LoVo (cell line): ENCODE measurements around the gene GPALPP1.
"Not testable (repeated sequence)": the region's sequence is repeated elsewhere in the genome, so short reads cannot be mapped to it uniquely, and the experiment has no call there.

Experiments
- DNase-seq: peaks from one replicate; pipeline ENCODE4 v3.0.0-alpha.2; 2016; ENCODE audit warnings: low spot score

GPALPP1 gene

DNA sequence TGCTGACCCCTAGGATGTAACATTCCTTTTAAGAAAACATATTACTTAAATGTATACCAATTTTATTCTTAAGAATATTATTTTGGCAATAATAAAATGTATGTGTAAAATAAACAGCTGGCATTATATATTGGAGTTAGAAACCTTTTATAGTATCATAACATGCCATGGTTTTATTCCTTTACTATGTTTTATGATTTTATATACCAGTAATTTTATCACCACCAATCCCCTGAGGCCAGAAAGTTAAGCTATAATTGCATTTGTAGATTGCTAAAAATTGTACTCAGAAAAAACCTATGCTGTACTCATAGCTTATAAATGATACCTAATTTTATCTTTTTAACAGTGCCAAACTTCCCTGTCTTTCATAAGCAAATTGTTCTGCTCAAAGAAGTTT lies 17.9 kb downstream of the GPALPP1 start:
- no peak for DNase-seq

DNA sequence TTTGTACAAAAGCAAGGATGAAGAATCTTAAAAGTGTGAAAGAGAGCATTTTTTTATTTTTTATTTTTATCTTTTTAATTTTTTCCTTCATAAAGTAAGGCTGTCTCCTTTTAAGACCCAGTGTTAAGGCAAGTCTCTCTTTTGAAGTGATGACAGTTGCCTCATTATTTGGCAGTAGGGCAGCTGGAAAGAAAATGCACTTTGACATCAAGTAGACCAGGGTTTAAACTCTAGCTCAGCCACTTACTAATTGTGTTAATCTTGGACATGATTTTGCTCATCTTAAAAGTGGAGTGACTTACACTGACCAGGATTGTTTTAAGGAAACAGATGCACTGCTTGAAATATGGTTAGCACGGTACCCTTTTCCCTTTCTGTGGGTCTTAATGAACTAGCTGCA lies 18.5 kb downstream of the GPALPP1 start:
- no peak for DNase-seq

DNA sequence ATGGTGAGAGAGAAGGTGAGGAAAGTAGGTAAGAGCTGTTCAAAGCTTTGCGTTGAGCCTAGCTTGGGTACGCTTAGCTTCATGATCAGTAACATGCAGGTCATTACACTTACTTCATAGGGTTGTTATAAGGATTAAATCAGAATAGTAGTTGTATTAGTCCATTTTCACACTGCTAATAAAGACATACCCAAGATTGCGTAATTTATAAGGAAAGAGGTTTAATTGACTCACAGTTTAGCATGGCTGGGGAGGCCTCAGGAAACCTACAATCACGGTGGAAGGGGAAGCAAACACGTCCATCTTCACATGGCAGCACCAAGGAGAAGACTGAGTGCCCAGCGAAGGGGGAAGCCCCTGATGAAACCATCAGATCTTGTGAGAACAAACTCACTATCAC lies 21.9 kb downstream of the GPALPP1 start:
- no peak for DNase-seq

DNA sequence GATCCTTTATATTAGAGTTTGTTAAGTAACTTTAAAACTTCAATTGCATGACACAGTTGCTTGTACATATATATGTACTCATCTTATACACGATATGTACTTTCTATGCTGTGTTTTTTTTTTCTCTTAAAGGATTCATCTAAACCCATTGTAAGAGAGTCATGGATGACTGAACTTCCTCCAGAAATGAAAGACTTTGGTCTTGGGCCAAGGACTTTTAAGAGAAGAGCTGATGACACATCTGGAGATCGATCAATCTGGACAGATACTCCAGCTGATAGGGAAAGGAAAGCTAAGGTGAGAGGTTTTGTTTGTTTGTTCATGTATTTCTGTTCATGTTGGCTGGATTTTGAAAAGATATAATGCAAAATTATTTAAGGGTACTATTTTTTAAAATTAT lies 26.0 kb downstream of the GPALPP1 start:
- DNase-seq, result no peak

DNA sequence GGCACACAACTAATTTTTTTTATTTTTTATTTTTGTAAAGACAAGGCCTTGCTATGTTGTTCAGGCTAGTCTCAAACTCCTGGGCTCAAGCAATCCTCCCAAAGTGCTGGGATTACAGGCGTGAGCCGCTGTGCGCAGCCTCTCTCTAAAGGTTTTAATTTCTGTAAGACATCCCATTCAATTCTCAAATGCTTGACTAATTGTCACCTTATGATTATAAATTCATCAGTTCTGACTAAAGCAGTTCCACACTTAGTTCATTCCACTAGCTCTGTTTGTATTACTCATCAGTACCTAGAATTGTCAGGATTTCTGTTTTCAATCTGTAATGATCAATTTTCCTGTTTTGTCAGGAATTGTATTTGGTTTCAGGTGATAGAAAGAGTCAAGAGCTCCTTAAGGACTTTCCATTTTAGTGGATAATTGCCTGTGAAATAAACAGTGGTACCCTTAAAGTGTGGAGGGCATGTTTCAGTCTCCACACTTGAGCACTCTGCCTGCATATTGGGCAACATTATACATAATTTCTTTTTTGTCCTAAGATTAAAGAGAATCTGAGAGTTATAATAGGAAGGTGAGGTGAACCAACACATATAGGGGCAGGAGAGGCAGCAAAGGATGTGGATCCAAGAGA lies 27.6 kb downstream of the GPALPP1 start:
- DNase-seq, result no peak

DNA sequence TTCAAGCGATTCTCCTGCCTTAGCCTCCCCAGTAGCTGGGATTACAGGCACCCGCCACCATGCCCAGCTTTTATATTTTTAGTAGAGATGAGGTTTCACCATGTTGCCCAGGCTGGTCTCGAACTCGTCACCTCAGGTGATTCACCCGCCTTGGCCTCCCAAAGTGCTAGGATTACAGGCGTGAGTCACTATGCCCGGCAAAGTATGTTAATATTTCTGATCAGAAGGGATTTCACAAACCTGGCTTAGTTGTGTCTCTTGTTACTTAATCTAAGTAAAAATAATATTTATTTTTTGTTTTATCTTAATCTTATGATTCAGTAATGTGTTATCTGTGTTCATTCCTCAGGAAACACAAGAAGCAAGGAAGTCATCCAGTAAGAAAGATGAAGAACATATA lies 30.6 kb downstream of the GPALPP1 start:
- not testable (repeated sequence) for DNase-seq

DNA sequence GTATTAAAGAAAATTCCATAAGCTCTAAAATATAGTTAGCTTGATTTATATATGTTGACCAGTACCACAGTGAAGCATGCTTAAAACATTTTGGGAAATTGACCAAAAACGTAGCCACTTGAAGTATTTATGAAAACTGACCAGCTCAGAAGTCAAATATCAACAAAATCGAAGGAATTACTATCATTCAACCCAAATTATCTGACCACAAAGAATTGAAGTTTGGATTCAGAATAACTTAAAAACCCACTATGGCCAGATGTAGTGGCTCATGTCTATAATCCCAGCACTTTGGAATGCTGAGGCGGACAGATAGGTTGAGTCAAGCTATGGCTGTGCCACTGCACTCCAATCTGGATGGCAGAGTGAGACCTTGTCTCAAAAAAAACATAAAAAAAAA lies 31.9 kb downstream of the GPALPP1 start:
- no peak for DNase-seq

DNA sequence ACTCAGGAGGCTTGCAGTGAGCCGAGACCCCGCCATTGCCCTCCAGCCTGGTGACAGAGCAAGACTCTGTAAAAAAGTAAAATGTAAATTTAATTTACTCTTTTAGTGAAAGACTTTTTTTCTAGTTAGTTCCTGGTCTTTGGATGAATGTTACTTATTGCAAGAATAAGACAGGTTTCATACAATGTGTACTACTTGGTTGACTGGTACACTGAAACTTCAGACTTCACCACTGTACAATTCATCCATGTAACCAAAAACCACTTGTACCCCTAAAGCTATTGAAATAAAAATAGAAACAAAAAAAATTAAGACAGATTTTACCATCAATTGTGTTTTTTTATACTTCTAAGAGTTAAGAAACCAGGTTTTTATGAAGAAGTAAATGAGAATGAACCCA lies 35.5 kb downstream of the GPALPP1 start:
- no peak for DNase-seq

DNA sequence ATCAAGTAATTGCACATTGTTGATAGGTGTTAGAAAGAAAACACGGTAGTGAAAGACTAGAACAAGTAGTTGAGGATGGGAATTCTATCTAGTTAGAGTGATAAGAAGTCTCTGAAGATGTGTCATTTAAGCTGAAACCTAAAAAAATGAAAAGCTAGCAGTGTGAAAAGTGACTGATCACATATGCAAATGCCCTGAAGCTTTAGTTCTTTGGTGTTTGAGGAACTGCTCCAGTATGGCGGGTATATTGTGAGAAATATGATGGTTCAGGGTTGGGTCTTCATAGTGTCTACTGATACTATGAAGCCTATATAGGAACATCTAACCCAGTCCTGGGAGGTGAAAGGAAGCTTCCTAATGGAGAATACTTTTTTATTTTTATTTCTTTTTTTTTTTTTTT lies 45.0 kb downstream of the GPALPP1 start:
- no peak for DNase-seq

DNA sequence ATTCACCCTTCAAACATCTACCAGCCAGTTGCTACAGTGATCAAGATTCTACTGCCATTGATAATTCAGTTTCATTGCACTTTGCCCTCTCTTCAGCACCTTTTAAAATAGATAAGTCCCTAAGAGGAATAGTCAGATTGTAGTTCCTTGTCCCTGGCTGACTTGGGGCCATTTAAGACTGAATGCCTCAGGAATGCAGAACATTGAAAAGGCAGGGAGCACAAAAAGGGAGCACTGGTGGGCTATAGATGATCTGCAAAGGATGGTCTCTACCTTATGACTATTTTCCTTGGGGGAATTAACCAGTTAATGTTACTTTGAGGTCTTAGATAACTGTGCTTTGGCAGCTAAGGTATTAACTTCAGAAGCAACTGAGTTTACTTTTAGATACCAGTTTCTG lies 46.9 kb downstream of the GPALPP1 start:
- DNase-seq, result no peak

DNA sequence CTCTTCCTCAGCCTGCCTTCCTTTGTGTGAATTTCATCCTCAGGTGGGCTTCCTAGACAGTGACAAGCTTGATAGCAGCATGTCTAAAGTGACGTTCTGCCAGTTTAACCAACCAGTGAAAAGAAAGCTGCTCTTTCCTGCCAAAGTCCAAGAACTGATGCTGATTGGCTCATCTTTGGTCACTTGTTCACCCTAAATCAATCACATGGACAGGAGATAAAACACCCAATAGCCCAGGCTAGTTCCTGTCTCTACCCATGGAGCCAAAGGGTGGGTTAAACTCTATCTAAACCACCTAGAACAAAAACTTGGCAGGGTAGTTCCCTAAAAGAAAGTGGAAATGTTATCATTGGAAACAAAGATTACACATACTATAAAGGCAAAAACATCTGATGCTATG lies 50.8 kb downstream of the GPALPP1 start:
- DNase-seq, result no peak

DNA sequence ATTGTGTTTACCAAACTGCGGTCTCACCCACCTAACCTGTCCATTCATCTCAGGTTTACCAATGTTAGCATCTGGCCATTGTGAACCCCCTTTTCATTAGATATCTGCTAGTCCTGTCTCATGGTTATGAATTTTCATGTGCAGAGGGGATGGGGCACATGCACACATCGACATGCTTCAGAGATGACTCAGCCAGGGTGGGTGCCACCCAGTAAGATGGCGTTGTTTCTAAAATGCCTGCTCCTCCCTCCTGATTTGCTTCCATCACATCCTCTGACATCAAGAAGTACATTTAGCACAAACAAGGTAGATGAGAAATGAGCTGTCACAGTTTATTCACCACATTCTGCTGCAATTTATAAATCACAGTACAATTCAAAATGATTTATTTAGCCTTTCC lies 51.3 kb downstream of the GPALPP1 start:
- no peak for DNase-seq

DNA sequence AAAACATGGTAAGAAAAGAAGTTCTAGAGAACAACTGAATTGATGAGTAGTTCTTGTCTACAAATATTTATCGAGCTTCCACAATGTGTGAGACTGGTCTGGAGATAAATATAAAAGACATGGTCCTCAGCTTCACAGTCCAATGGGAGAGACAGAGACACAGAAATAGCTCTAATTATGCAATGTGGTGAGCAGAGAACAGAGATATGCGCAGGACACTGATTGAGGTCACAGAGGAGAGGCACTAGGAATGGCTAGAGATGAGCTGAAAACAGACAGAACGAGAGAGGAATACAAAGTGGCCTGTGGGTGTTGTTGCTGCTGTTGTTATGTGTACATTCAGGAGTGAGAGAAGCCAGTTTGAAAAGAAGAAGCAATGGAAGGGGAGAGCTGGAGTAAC lies 53.2 kb downstream of the GPALPP1 start:
- DNase-seq, result no peak

DNA sequence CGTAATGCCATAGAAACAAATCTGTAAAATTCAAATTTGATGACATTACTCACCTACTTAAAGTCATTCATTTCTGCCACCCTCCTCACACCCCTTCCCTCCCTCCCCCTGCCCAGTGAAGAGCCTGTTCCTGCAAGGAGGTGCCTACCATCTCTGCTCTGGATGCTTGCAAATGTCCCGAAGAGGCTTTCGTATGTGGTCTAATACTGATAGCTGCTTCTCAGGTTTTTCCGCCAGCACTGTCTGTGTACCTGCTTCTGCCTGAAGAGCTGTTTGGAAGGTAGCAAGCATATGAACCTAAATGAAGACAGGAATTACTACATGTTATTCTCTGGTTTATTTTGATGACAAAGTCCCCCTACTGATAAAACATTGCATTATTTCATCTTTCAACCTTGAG lies 57.1 kb downstream of the GPALPP1 start:
- DNase-seq, result no peak

DNA sequence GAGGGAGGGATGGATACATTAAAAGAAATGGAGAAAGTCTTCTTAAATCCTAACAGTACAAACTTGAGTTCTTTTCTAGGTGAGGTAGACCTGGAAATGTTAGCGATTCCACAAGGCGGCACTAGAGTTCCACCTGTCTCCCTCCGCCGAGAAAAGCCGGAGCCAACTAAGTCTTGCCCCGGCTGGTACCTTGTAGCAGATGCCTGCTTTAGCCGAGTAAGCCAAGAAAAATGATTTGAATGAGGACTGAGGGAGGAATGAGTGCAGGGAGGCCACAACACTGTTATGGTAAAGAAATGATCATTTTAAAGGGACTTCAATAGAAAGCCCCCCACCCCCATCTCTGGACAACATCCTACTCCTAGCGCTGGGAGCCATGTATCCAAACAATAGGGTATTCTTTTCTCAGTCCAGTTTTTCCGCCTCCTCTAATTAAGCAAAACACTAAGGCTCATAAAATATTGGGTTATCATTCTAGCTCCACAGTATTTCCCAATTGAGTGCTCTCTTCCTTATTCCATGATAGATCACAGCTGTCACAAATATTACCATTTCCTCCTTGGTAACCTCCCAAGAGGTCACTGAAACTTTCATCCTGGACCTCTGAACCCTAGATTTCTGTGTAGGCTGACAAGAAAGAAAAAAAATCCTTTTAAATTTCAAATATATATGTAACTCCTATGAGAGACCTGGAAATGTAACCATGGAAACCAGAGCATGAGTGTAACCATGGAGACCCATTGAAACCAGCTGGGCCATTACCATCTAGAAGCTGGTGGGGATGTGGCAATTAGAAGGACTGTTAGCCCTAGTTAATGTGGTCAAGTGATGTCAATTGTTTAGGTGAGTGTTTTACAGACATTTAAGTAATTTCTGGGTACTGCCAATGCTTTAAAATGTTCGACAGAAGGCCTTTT lies 58.3 kb downstream of the GPALPP1 start:
- peak; percentile 83 for DNase-seq

DNA sequence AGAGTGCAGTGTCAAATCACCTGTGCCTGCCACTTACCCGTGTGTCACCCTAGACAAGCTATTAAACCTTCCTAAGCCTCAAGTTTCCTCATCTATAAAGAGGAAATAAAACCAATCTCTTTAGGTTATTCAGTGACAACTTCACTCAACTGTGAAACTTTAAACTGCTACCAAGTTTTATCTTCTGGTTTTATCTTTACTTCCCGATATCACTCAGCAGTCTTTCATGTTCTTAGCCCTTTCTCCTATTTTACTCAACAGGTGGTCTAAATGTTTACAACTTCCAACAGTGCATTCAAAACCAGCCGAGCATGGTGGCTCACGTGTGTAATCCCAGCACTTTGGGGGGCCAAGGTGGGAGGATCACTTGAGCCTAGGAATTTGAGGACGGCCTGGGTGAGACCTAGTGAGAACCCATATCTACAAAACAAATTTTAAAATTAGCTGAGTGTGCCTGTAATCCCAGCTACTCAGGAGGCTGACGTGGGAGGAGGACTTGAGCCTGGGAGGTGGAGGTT lies 59.6 kb downstream of the GPALPP1 start:
- DNase-seq, result no peak

DNA sequence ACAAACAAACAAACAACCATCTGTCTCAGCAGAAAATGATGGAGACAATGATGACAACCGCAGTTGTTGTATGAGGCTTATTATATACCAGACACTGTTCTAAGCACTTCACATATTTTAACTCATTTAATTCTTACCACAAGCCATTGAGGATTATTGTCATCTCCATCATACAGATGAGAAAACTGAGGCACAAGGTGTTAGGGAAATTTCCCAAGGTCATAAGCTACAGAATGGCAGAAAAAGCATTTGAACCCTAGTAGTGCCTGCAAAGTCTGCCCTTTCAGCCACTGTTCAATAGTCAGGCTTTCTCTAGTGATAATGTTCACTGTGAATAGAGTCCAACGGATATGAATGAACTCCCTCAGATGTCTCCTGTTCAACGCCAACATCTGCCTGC lies 60.1 kb downstream of the GPALPP1 start:
- DNase-seq, result no peak

DNA sequence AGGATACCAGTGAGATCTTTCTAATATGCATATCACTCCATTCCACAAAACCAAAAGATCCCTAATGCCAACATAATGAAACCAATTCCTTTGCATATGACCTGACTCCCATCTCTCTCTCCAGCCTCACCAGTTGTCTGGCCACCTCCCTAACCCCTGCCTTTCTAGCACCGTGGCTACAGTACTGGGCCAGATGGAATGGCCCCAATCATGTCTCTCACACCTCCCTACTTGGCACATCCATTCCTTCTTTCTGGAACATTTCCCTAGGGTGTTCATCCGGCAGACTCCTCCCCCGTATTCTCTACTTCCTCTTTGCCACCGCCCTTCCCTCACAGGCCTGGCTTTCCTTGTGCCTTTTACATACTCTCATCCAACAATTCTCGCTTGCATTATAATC lies 62.0 kb downstream of the GPALPP1 start:
- no peak for DNase-seq

DNA sequence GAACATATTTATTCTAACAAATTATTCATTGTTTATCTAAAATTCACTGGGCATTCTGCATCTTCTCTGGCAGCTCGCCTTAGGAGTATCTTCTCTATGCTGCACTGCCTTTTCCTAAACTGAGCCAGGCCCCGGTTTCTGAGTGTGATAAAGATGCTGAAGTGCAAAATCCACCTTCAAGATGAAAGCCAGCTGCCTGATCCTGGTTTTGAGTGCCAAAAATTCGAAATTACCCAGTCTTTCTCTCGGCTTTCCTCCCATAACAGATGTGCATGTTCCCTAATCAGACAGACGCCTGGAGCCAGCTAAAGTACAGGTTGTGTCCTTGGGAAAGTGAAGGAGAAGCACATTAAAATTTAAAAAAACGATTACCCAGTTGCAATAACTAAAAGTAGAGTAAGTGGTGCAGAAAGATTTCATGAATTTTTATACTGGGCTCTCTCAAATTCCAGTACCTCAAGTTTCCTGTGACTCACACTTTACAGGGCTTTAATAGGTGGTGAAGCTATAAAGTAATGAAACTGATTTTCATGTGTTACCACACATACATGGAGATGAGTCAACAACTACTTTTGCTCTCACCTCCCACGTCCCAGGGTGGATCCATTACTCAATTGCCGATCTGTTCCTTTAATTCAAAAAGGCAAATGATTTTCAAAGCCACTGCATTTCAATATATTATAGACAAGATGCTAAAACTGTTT lies 66.0 kb downstream of the GPALPP1 start:
- peak; percentile 82 for DNase-seq

DNA sequence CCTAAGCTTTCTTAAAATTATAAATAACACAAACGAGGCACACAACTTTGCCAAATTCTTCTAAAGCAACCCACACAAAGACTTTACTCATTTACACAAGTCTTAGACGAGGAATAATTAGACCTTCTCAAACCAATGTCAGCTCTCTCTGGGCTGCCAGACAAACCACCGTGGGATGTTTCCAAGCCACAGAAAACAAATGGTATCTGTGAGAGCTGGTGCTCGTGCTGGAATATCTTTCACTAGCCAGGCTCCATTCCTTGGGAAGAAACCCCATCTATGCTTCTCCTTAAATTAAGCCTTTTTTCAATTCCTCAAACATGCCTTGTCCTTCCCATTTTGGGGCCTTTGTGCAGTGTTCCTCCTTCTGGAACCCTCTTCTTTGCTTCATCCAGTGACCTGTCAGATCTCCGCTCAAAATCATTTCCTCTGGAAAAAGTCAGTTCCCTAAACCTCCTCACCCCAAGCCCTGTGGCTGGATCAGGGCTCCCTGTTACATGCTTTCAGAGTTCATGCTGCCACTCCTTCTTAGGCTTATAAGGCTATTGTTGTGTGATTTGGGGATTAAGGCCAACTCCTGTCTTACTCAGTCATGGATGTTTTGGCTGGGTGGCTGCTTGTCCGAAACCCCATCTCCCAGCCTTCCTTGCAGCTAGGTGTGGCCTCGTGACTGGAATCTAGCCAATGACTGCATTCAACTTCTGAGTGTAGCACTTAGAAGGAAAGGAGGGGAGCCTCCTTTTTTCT lies 66.7 kb downstream of the GPALPP1 start:
- DNase-seq, result peak; percentile 56

DNA sequence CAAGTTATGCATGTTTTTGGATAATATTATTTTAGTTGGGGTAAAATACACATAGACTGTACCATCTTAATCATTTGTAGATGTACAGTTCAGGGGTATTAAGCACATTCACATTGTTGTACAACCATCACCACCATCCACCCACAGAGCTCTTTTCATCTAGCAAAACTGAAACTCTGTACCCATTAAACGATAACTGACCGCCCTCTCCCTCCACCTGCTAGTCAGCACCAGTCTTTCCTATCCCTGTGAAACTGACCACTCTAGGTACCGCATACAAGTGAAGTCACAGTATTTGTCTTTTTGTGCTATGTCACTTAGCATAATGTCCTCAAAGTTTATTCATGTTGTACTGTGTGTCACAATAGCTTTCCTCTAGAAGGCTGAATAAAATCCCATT lies 70.7 kb downstream of the GPALPP1 start:
- DNase-seq, result no peak

DNA sequence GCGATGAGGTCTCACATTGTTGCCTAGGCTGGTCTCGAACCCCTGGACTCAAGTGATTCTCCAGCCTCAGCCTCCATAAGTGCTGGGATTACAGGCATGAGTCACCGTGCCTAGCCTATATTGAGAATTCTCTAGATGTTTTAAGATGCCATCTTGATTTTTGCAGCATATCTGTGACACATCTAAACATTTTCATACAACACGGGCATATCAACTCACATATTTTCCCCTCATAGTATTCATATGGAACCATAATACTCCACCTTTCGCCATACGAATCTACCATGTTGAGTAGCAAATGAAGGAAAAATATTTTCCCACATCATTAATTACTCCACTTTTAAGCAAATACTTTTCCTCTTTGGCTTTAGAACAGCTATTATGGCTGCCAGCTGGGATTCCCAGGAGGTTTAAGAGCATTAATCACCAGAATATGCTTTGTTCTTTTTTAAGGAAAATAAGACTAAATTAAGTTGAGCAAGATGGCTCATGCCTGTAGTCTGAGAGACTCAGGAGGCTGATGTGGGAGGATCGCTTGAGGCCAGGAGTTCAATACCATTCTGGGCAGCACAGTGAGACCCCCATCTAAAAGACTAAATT lies 74.0 kb downstream of the GPALPP1 start:
- no peak for DNase-seq
